HG03354 (cell line): ENCODE results near the gene KIF4B.
"Not testable (repeated sequence)": the region's sequence is repeated elsewhere in the genome, so short reads cannot be mapped to it uniquely, and the experiment has no call there.

Experiments used
- ATAC-seq: cut with Tn5 transposase; IDR thresholded peaks from one replicate; pipeline ENCODE4 v1.9.1; 2021; ENCODE audit warnings: mild to moderate bottlenecking; ENCODE audit not compliant: unreplicated experiment, poor library complexity, severe bottlenecking

Gene KIF4B

DNA sequence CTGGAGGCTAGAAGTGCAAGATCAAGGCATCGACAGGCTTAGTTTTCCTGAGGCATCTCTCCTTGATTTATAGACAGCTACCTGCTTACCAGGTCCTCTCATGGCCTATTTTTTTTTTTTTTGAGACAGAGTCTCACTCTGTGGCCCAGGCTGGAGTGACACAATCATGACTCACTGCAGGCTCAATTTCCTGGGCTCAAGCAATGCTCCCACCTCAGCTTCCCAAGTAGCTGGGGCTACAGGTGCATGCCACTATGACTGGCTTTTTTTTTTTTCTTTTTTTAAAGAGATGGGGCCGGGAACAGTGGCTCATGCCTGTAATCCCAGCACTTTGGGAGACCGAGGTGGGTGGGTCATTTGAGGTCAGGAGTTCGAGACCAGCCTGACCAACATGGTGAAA is 10.8 kb upstream of the KIF4B start:
- ATAC-seq, result not testable (repeated sequence)

DNA sequence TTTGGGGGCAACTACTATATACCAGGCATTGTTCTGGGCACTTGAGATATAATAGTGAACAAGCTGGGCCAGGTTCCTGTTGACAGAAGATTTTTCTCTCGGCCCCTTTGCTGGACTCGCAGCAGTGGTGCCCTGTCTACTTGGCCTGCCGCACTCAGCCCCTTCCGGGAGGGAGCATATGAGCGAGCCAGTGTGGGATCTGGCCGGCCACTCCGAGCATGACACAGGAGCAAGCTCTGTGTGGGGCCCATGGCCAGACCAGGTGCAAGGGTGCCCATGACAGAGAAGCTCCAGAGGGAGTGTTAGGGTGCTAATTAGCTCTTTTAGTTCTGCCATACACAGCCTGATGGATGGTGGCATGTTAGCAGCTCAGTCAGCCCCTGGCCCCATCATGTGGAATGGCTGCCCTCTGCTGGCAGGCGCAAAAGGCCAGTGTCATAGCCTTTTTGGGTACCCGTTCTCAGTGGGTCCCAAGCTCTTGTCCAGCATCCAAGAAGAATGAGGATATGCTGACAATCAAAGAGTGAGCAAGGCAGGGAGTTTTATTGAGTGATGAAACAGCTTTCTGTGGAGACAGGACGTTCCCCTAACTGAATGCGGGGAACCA is 9.3 kb upstream of the KIF4B start:
- peak; percentile 45 for ATAC-seq

DNA sequence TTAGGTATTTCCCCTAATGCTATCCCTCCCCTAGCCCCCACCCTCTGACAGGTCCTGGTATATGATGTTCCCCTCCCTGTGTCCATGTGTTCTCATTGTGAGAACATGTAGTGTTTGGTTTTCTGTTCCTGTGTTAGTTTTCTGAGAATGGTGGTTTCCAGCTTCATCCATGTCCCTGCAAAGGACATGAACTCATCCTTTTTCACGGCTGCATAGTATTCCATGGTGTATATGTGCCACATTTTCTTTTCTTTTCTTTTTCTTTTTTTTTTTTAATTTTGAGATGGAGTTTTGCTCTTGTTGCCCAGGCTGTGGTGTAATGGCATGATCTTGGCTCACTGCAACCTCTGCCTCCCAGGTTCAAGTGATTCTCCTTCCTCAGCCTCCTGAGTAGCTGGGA is 7.3 kb upstream of the KIF4B start:
- ATAC-seq, result not testable (repeated sequence)

DNA sequence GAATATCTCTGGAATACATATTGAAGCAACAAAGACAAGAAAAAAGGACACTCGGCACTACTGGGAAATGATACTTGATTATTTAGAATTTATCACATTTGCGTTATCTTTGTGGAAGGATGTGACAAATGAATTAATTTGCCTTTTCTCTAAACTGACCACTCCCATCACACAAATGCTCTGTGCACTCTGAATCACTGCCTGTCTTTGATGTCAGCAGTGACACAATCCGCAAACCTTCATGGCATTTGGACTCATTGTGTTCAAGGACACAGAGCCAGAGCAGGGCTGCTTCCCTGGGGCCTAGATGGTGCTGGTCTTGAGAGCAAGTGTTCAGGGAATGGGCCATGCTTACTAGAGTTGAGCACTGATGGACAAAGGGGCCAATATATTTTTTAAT is 4.9 kb upstream of the KIF4B start:
- no peak for ATAC-seq

DNA sequence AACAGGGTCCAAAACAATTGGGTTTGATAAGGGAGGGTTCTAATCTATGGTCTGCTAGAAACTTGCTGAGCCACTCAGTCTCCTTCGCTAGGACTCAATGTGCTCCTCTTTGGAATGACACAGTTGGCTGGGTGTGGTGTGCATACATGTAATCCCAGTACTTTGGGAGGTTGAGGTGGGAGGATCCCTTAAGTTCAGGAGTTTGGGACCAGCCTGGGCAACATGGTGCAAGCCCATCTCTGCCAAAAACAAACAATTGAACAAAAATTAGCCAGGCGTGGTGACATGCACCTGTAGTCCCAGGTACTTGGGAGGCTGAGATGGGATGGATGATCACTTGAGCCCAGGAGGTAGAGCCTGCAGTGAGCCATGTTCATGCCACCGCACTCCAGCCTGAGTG is 2.7 kb upstream of the KIF4B start:
- ATAC-seq, result no peak

DNA sequence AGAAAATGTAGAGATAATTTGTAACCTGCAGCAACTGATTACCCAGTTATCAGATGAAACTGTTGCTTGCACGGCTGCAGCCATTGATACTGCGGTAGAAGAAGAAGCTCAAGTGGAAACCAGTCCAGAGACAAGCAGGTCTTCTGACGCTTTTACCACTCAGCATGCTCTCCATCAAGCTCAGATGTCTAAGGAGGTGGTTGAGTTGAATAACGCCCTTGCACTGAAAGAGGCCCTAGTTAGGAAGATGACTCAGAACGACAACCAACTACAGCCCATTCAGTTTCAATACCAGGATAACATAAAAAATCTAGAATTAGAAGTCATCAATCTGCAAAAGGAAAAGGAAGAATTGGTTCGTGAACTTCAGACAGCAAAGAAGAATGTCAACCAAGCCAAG is 1.7 kb downstream of the KIF4B start:
- ATAC-seq, result no peak

DNA sequence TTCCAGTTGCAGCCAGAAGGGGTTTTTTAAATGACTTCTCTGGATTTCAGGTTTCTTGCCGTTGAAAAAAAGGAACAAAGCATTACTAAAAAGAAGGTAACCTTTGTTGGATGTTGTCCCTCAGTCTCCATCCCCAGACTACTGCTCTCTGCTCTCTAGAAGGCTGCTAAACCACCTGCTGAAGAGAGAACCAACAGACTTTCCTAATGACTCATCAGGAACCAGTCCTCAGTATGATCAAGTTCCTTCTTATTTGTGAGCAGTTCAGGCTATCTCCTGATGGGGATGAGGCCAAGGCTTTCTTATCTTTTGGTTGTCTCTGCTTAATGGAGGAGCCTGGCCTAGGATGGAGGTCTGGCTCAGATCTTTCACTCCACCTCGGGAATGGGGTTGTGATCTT is 4.1 kb downstream of the KIF4B start:
- peak; percentile 89 for ATAC-seq

DNA sequence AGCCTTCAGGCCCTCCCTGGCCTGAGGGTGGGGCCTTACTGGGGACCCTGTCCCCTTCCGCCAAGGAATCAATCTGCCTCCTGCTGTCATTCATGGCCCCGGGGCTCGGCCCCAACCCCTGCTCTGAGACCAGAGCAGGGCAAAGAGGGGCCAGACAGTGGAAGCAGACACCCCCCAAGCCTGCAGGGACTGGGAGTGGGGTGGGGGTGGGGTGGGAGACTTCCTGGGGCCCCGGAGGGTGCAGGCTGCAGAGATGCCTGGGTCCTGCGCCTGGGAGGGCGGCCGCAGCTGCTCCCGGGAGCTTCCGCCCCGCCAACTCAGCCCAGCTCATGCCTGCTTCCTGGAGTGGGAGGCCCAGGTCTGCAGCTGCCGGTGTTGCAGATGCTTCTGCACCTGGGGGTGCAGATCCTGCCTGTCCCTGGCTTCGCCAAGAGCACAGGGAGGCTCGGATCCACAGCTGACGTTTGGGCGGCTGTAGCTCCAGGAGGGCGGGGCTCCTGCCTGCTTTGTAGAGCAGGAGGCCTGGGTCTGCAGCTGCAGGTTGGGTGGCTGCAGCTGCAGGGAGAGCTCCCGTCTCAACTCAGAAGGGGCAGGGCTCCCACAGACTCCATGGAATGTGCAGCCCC is 6.2 kb downstream of the KIF4B start:
- ATAC-seq, result no peak

DNA sequence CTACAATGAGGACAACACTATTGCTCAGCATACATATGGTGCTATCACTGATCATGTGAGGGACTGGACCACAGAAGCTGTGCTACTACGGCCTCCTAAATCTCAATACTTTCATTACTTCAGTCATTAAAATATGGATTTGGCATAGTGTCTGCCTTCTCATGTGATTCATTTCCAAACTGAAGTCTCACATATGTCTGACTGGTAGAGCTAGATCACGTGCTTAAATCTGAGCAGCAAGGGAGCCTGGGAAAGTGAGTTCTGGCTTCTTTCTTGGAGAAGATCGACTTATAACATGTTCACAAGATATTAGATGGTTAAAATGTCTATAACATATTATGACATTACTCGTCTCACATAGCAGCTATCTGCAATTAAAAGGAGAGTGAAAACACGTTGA is 8.3 kb downstream of the KIF4B start:
- ATAC-seq, result no peak

DNA sequence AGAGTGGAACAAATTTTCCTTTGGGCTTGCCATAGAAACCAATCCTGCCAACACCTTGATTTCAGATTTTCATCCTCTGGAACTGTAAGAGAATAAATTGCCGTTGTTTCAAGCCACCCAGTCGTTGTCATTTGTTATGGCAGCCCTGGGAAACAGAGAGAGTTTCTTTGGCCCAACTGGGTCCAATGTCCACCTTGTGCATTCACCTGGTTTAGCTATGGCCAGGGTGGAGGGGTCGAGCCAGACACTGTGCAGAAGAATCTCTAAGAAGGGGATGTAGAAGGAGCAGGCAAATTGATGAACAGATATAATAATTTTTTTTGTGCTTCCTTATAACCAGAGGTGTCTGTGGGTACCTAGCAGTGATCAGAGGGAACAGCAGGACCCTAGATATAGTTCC is 9.8 kb downstream of the KIF4B start:
- no peak for ATAC-seq

GRCh38 chr5:155024015-155024414 is 10.5 kb downstream of the KIF4B start:
- no peak for ATAC-seq

- no peak for ATAC-seq
These were observed 12.3 kb downstream of the KIF4B start for GRCh38 chr5:155025895-155026294.

GRCh38 chr5:155027993-155028629 is 14.6 kb downstream of the KIF4B start:
- ATAC-seq, result no peak

DNA sequence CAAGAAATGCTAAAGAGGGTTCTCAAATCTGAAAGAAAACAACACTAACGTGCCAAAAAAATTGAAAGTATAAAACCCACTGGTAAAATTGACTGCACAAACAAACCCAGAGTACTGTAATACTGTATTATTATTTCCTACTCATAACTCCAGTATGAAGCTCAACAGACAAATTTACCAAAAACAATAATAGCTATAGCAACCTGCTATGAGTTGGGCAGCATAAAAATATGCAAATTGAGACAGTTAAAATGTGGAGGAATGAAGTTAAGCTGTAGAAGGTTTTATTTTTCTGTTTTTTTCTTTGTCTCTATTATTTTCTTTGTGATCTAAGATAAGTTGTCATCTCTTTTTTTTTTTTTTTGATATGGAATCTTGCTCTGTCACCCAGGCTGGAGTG is 15.7 kb downstream of the KIF4B start:
- ATAC-seq, result no peak

DNA sequence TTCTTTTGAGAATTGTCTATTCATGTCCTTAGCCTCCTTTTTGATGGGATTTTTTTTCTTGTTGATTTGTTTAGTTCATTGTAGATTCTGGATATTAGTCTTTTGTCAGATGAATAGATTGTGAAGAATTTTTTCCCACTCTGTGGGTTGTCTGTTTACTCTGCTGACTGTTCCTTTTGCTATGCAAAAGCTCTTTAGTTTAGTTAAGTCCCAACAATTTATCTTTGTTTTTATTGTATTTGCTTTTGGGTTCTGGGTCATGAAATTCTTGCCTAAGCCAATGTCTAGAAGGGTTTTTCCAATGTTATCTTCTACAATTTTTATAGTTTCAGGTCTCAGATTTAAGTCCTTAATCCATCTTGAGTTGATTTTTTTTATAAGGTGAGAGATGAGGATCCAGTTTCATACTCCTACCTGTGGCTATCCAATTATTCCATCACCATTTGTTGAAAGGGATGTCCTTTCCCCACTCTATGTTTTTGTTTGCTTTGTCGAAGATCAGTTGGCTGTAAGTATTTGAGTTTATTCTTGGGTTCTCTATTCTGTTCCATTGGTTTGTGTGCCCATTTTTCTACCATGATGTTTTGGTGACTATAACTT is 20.7 kb downstream of the KIF4B start:
- not testable (repeated sequence) for ATAC-seq

- ATAC-seq, result not testable (repeated sequence)
These were observed 21.5 kb downstream of the KIF4B start for GRCh38 chr5:155035087-155035486.

DNA sequence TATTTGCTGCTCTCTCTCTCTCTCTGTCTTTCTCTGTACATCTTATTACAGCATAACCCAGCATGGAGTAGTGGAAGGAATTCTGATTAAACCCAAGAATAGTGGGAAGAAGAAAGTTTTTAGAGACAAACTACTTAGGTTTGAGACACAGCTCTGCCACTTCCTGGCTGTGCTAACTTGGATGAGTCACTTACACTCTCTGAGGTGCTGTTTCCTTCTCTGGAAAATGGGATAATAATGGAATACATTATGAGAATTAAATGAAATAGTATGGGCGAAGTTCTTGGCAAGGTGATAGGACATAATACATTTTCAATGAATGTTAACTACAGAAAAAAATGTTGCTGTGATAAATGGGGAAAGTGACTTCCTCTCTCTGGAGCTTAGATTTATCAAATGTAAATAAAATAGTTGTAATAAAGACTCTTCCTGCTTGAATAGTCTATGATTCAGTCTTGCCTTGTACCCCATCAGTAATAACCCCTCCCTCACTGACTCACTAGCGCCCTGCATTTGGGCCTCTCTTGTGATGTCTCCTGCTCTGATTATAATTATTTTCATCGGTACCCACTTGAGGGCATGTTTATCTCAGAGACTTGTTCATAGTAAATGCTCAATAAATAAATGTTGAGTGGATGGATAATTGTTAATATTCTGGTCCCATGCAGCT is 27.6 kb downstream of the KIF4B start:
- no peak for ATAC-seq

GRCh38 chr5:155044591-155044990 is 31.0 kb downstream of the KIF4B start:
- no peak for ATAC-seq

GRCh38 chr5:155046591-155046990 is 33.0 kb downstream of the KIF4B start:
- ATAC-seq, result no peak

DNA sequence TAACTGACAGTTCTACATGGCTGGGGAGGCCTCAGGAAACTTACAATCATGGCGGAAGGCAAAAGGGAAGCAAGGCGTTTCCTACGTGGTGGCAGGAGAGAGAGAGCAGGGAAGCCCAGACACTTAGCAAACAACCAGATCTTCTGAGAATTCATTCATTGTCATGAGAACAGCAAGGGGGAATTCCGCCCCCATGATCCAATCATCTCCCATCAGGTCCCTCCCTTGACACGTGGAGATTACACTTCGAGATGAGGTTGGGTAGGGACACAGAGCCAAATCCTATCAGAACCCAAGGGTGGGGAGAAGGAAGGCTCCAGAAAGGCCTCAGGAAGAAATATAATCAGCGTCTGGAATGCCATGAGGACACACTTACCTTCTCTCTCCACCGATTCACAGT is 34.3 kb downstream of the KIF4B start:
- ATAC-seq, result no peak
